22Rv1 (cell line): ENCODE data around the gene SLC40A1.
A peak's percentile ranks its signal among the peaks of the same experiment; 100 is the strongest.

ENCODE experiments used
- H3K27ac ChIP-seq: fragments of 450-650 bp; 2 replicates; pipeline ENCODE4 v1.5.1; 2017
- CTCF ChIP-seq: fragments of 450-650 bp; IDR thresholded peaks from 2 replicates; pipeline ENCODE4 v1.5.1; 2017; ENCODE audit warnings: mild to moderate bottlenecking
- ZFX ChIP-seq: fragments of 450-650 bp; IDR thresholded peaks from 2 replicates; pipeline ENCODE4 v1.6.1; 2017; ENCODE audit warnings: antibody characterized with exemption, borderline replicate concordance

SLC40A1 gene

GRCh38 chr2:189553504-189554088, 27.0 kb downstream of the SLC40A1 start:
- H3K27ac ChIP-seq, result peak overlapping the region; percentile 33

GRCh38 chr2:189552991-189553404, 27.6 kb downstream of the SLC40A1 start:
- TF ChIP-seq ZFX, result no peak
- no peak for TF ChIP-seq CTCF

More at GRCh38 chr2:189553504-189554088, 27.0 kb downstream of the SLC40A1 start:
- TF ChIP-seq CTCF, result no peak
- no peak for TF ChIP-seq ZFX

GRCh38 chr2:189552334-189552990, 28.1 kb downstream of the SLC40A1 start:
- TF ChIP-seq CTCF (no peak), ZFX (no peak)
- H3K27ac ChIP-seq, result no peak overlapping the region

More at GRCh38 chr2:189552991-189553404, 27.6 kb downstream of the SLC40A1 start:
- peak overlapping the region; percentile 33 for H3K27ac ChIP-seq

- H3K27ac ChIP-seq, result no peak overlapping the region
- TF ChIP-seq CTCF, result no peak
- no peak for TF ChIP-seq ZFX
Observed at GRCh38 chr2:189551808-189552207, 28.8 kb downstream of the SLC40A1 start.

- no peak overlapping the region for H3K27ac ChIP-seq
- TF ChIP-seq ZFX (no peak), CTCF (no peak)
Observed at GRCh38 chr2:189549449-189549832, 31.1 kb downstream of the SLC40A1 start.

GRCh38 chr2:189548666-189549448, 31.7 kb downstream of the SLC40A1 start:
- H3K27ac ChIP-seq, result no peak overlapping the region
- TF ChIP-seq ZFX (no peak), CTCF (no peak)

GRCh38 chr2:189545418-189545817, 35.2 kb downstream of the SLC40A1 start:
- H3K27ac ChIP-seq, result no peak overlapping the region
- TF ChIP-seq ZFX (no peak), CTCF (no peak)
